Measurements from ENCODE around the gene APOC4. TPM values are rescaled to one million over a fixed set of nuclear protein-coding genes. Genes with fewer than 3 reads are reported as not detected.

APOC4 gene
- total and polyA plus RNA-seq, 7 experiments from 2014 or later, result not detected

- ATAC-seq (no peak), DNase-seq (no peak)
- ChIA-PET POLR2A (no interaction called here), CTCF (interaction anchor here (1.1 kb wide), 1 partner anchor 25 kb away, joined by 4 read pairs; no protein-coding TSS in a partner anchor)
- Mint-ChIP-seq H3K9me3 (no peaks in the 10 kb centered on the region), H3K4me3 (peak overlapping the region in 1 of 10 donors; percentile 39), H3K36me3 (no peaks in the 10 kb centered on the region), H3K27me3 (peaks cover 7 to 25% (median 20%) of the 10 kb centered on the region in 5 donors), H3K4me1 (peaks cover 0 to 15% (median 6%) of the 10 kb centered on the region in 7 donors), H3K27ac (no peak overlapping the region)
- Histone ChIP-seq H3K27ac (ENCODE audit: low read depth, low read length) (no peak overlapping the region), H3K4me3 (ENCODE audit: low read length) (no peak overlapping the region), H3K4me1 (ENCODE audit: control insufficient read depth in 2 of 2, insufficient read depth in 2 of 2, low read length in 2 of 2) (peaks cover 0 to 6% of the 10 kb centered on the region in 2 donors), H3K27me3 (ENCODE audit: control insufficient read depth in 2 of 2, insufficient read depth in 2 of 2, low read length in 2 of 2) (no peaks in the 10 kb centered on the region), H3K9me3 (ENCODE audit: control insufficient read depth in 2 of 3, low read length in 3 of 3) (no peaks in the 10 kb centered on the region), H3K36me3 (ENCODE audit: control insufficient read depth in 2 of 3, insufficient read depth in 3 of 3, low read length in 3 of 3) (no peaks in the 10 kb centered on the region)
- intact Hi-C loops (cut with micrococcal nuclease), result no loop called here
Measured at GRCh38 chr19:44927746-44928145, 14.3 kb upstream of the APOC4 start.

- ChIA-PET CTCF (interaction anchor here (0.7 kb wide), 1 partner anchor 19 kb away, joined by 5 read pairs; no protein-coding TSS in a partner anchor), POLR2A (no interaction called here)
- intact Hi-C loops (cut with micrococcal nuclease), result no loop called here
- no peak overlapping the region for H3K4me3 Mint-ChIP-seq
- ATAC-seq, result no peak
- Histone ChIP-seq H3K27me3 (ENCODE audit: control insufficient read depth in 2 of 2, insufficient read depth in 2 of 2, low read length in 2 of 2) (no peaks in the 10 kb centered on the region), H3K36me3 (ENCODE audit: control insufficient read depth in 2 of 3, insufficient read depth in 3 of 3, low read length in 3 of 3) (no peaks in the 10 kb centered on the region), H3K27ac (ENCODE audit: low read depth, low read length) (no peak overlapping the region), H3K9me3 (ENCODE audit: control insufficient read depth in 2 of 3, low read length in 3 of 3) (no peaks in the 10 kb centered on the region), H3K4me1 (ENCODE audit: control insufficient read depth in 2 of 2, insufficient read depth in 2 of 2, low read length in 2 of 2) (peaks cover 0 to 6% of the 10 kb centered on the region in 2 donors), H3K4me3 (ENCODE audit: low read length) (no peak overlapping the region)
- peaks cover 0 to 15% (median 6%) of the 10 kb centered on the region in 7 donors for H3K4me1 Mint-ChIP-seq
- peaks cover 6 to 21% (median 19%) of the 10 kb centered on the region in 5 donors for H3K27me3 Mint-ChIP-seq
- DNase-seq, result no peak
- no peaks in the 10 kb centered on the region for H3K36me3 Mint-ChIP-seq
- peak overlapping the region in 1 of 9 donors; percentile 40 for H3K27ac Mint-ChIP-seq
- H3K9me3 Mint-ChIP-seq, result no peaks in the 10 kb centered on the region
Measured at GRCh38 chr19:44930088-44930487, 11.9 kb upstream of the APOC4 start.

- Histone ChIP-seq H3K9me3 (ENCODE audit: control insufficient read depth in 2 of 3, low read length in 3 of 3) (no peaks in the 10 kb centered on the region), H3K36me3 (ENCODE audit: control insufficient read depth in 2 of 3, insufficient read depth in 3 of 3, low read length in 3 of 3) (no peaks in the 10 kb centered on the region), H3K4me3 (ENCODE audit: low read length) (no peak overlapping the region), H3K4me1 (ENCODE audit: control insufficient read depth in 2 of 2, insufficient read depth in 2 of 2, low read length in 2 of 2) (peaks cover 0 to 6% of the 10 kb centered on the region in 2 donors), H3K27me3 (ENCODE audit: control insufficient read depth in 2 of 2, insufficient read depth in 2 of 2, low read length in 2 of 2) (no peaks in the 10 kb centered on the region), H3K27ac (ENCODE audit: low read depth, low read length) (no peak overlapping the region)
- ChIA-PET CTCF (no interaction called here), POLR2A (no interaction called here)
- Mint-ChIP-seq H3K4me3 (no peak overlapping the region), H3K9me3 (no peaks in the 10 kb centered on the region), H3K27ac (no peak overlapping the region), H3K36me3 (no peaks in the 10 kb centered on the region), H3K27me3 (peaks cover 0 to 7% (median 6%) of the 10 kb centered on the region in 5 donors), H3K4me1 (peaks cover 0 to 6% (median 3%) of the 10 kb centered on the region in 7 donors)
- ATAC-seq, result no peak
- intact Hi-C loops (cut with micrococcal nuclease), result no loop called here
- DNase-seq, result no peak
Measured at GRCh38 chr19:44931541-44931940, 10.5 kb upstream of the APOC4 start.

- intact Hi-C loops (cut with micrococcal nuclease), result no loop called here
- Mint-ChIP-seq H3K4me3 (no peak overlapping the region), H3K27me3 (no peaks in the 10 kb centered on the region), H3K9me3 (no peaks in the 10 kb centered on the region), H3K36me3 (no peaks in the 10 kb centered on the region), H3K4me1 (peaks cover 0 to 2% (median 0%) of the 10 kb centered on the region in 7 donors), H3K27ac (no peak overlapping the region)
- DNase-seq (no peak), ATAC-seq (no peak)
- H3K4me1 ChIP-seq (ENCODE audit: control insufficient read depth in 2 of 2, insufficient read depth in 2 of 2, low read length in 2 of 2), result no peaks in the 10 kb centered on the region
- ChIA-PET POLR2A (no interaction called here), CTCF (no interaction called here)
- H3K36me3 ChIP-seq (ENCODE audit: control insufficient read depth in 2 of 3, insufficient read depth in 3 of 3, low read length in 3 of 3), result no peaks in the 10 kb centered on the region
- H3K4me3 ChIP-seq (ENCODE audit: low read length), result no peak overlapping the region
- H3K27ac ChIP-seq (ENCODE audit: low read depth, low read length), result no peak overlapping the region
- H3K27me3 ChIP-seq (ENCODE audit: control insufficient read depth in 2 of 2, insufficient read depth in 2 of 2, low read length in 2 of 2), result no peaks in the 10 kb centered on the region
- no peaks in the 10 kb centered on the region for H3K9me3 ChIP-seq (ENCODE audit: control insufficient read depth in 2 of 3, low read length in 3 of 3)
Measured at GRCh38 chr19:44939668-44940067, 2.4 kb upstream of the APOC4 start.

- H3K9me3 Mint-ChIP-seq, result no peaks in the 10 kb centered on the region
- peaks cover 0 to 2% (median 0%) of the 10 kb centered on the region in 7 donors for H3K4me1 Mint-ChIP-seq
- peak overlapping the region in 1 of 9 donors; percentile 49 for H3K27ac Mint-ChIP-seq
- H3K27me3 ChIP-seq (ENCODE audit: control insufficient read depth in 2 of 2, insufficient read depth in 2 of 2, low read length in 2 of 2), result no peaks in the 10 kb centered on the region
- H3K4me3 ChIP-seq (ENCODE audit: low read length), result no peak overlapping the region
- no peaks in the 10 kb centered on the region for H3K36me3 Mint-ChIP-seq
- H3K36me3 ChIP-seq (ENCODE audit: control insufficient read depth in 2 of 3, insufficient read depth in 3 of 3, low read length in 3 of 3), result no peaks in the 10 kb centered on the region
- ATAC-seq (peak; percentile 64), DNase-seq (no peak)
- intact Hi-C loops (cut with micrococcal nuclease), result no loop called here
- no peak overlapping the region for H3K4me3 Mint-ChIP-seq
- H3K4me1 ChIP-seq (ENCODE audit: control insufficient read depth in 2 of 2, insufficient read depth in 2 of 2, low read length in 2 of 2), result no peaks in the 10 kb centered on the region
- ChIA-PET CTCF (no interaction called here), POLR2A (no interaction called here)
- H3K27ac ChIP-seq (ENCODE audit: low read depth, low read length), result no peak overlapping the region
- no peaks in the 10 kb centered on the region for H3K9me3 ChIP-seq (ENCODE audit: control insufficient read depth in 2 of 3, low read length in 3 of 3)
- no peaks in the 10 kb centered on the region for H3K27me3 Mint-ChIP-seq
Measured at GRCh38 chr19:44943801-44944249, 1.8 kb downstream of the APOC4 start.

- DNase-seq, result no peak
- H3K4me3 ChIP-seq (ENCODE audit: low read length), result no peak overlapping the region
- Mint-ChIP-seq H3K9me3 (no peaks in the 10 kb centered on the region), H3K4me3 (no peak overlapping the region), H3K27me3 (no peaks in the 10 kb centered on the region), H3K27ac (peak overlapping the region in 1 of 9 donors; percentile 14), H3K4me1 (peaks cover 0 to 5% (median 4%) of the 10 kb centered on the region in 7 donors), H3K36me3 (peaks cover 0 to 4% (median 0%) of the 10 kb centered on the region in 5 donors)
- no peaks in the 10 kb centered on the region for H3K9me3 ChIP-seq (ENCODE audit: control insufficient read depth in 2 of 3, low read length in 3 of 3)
- peaks cover 0 to 17% (median 0%) of the 10 kb centered on the region in 3 experiments for H3K36me3 ChIP-seq (ENCODE audit: control insufficient read depth in 2 of 3, insufficient read depth in 3 of 3, low read length in 3 of 3)
- H3K27ac ChIP-seq (ENCODE audit: low read depth, low read length), result no peak overlapping the region
- ChIA-PET CTCF (no interaction called here), POLR2A (no interaction called here)
- no peak for ATAC-seq
- intact Hi-C loops (cut with micrococcal nuclease), result no loop called here
- H3K4me1 ChIP-seq (ENCODE audit: control insufficient read depth in 2 of 2, insufficient read depth in 2 of 2, low read length in 2 of 2), result no peaks in the 10 kb centered on the region
- H3K27me3 ChIP-seq (ENCODE audit: control insufficient read depth in 2 of 2, insufficient read depth in 2 of 2, low read length in 2 of 2), result no peaks in the 10 kb centered on the region
Measured at GRCh38 chr19:44947041-44947581, 5.1 kb downstream of the APOC4 start.

GRCh38 chr19:44948237-44948636 lies 6.2 kb downstream of the APOC4 start:
- H3K27me3 ChIP-seq (ENCODE audit: control insufficient read depth in 2 of 2, insufficient read depth in 2 of 2, low read length in 2 of 2), result no peaks in the 10 kb centered on the region
- H3K36me3 Mint-ChIP-seq, result peaks cover 0 to 4% (median 0%) of the 10 kb centered on the region in 5 donors
- no peak for DNase-seq
- H3K27me3 Mint-ChIP-seq, result no peaks in the 10 kb centered on the region
- no peak overlapping the region for H3K4me3 Mint-ChIP-seq
- ATAC-seq, result no peak
- CTCF ChIA-PET, result interaction anchor here (0.7 kb wide), 1 partner anchor 111 kb away, joined by 3 read pairs; no protein-coding TSS in a partner anchor
- peaks cover 0 to 5% (median 4%) of the 10 kb centered on the region in 7 donors for H3K4me1 Mint-ChIP-seq
- no peak overlapping the region for H3K27ac Mint-ChIP-seq
- no peaks in the 10 kb centered on the region for H3K9me3 Mint-ChIP-seq
- POLR2A ChIA-PET, result interaction anchor here (0.8 kb wide), 1 partner anchor 12 kb away, joined by 3 read pairs; no protein-coding TSS in a partner anchor
- H3K9me3 ChIP-seq (ENCODE audit: control insufficient read depth in 2 of 3, low read length in 3 of 3), result no peaks in the 10 kb centered on the region
- intact Hi-C loops (cut with micrococcal nuclease), result no loop called here
- no peaks in the 10 kb centered on the region for H3K4me1 ChIP-seq (ENCODE audit: control insufficient read depth in 2 of 2, insufficient read depth in 2 of 2, low read length in 2 of 2)
- H3K4me3 ChIP-seq (ENCODE audit: low read length), result no peak overlapping the region
- peaks cover 0 to 17% (median 0%) of the 10 kb centered on the region in 3 experiments for H3K36me3 ChIP-seq (ENCODE audit: control insufficient read depth in 2 of 3, insufficient read depth in 3 of 3, low read length in 3 of 3)
- no peak overlapping the region for H3K27ac ChIP-seq (ENCODE audit: low read depth, low read length)

All from naive thymus-derived CD4-positive, alpha-beta T cell (primary cell).